ENCODE results near the gene PBX1.

The PBX1 gene

DNA sequence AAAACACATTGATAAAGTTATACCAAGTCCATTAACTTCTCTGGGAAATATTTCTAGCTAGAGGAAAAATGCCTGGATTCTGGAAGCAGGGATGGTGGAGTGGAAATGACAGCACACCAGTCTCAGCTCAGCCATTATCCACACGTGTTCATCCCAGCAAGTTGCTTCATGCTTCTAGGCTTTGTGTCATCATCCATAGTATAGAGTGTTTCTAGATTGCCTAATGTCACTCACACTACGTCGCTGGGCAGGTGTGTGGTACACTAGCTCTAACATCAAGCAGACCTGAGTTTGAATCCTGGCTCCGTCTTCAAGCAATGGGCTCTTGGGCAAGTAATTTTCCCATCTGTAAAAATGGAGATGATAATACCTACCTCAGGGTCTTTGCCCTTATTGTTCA is 326.3 kb downstream of the PBX1 start:
- no peak overlapping the region for H3K27ac ChIP-seq
- TF ChIP-seq CTCF (conservative IDR thresholded peaks at IDR 0.05) = no peak

DNA sequence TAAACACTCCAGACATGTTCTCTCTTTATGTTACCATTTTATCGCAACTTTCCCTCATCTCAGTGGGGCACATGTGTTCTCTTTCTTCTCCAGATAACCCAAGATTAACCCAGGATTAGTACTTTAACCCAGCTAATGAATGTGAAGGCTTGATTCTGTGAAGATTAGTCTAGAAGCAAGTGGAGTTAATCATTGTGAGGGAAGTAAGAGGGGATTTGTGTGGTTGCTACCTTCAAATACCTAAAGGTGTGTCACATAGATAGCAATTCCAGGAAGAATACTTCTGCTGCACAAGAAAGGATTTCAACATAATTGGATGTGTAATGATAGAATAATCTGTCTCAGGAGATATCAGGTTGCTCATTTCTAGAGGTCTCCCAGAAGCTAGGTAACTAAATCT is 327.1 kb downstream of the PBX1 start:
- no peak for TF ChIP-seq CTCF (conservative IDR thresholded peaks at IDR 0.05)
- no peak overlapping the region for H3K27ac ChIP-seq

- peak; percentile 65 for TF ChIP-seq CTCF (conservative IDR thresholded peaks at IDR 0.05)
- no peak overlapping the region for H3K27ac ChIP-seq
Observed at GRCh38 chr1:164891615-164892014, 332.6 kb downstream of the PBX1 start.

- no peak for TF ChIP-seq CTCF (conservative IDR thresholded peaks at IDR 0.05)
- no peak overlapping the region for H3K27ac ChIP-seq
Observed at GRCh38 chr1:164895026-164895912, 336.3 kb downstream of the PBX1 start.

- TF ChIP-seq CTCF (conservative IDR thresholded peaks at IDR 0.05) = no peak
- no peak overlapping the region for H3K27ac ChIP-seq
Observed at GRCh38 chr1:164901031-164901430, 342.0 kb downstream of the PBX1 start.

Measured in VCaP (cell line).